Endodermal cell (in vitro differentiated cells): ENCODE results near the gene AGTRAP. TPM values are rescaled to one million over a fixed set of nuclear protein-coding genes. Genes with fewer than 3 reads are reported as not detected.
A peak's percentile ranks its signal among the peaks of the same experiment; 100 is the strongest.

Source experiments
- DNase-seq: peaks from one replicate; pipeline ENCODE4 v3.0.0-alpha.2; 2017
- H3K27ac ChIP-seq: 2 replicates; pipeline ENCODE4 v1.5.1; 2013; ENCODE audit warnings: mild to moderate bottlenecking, low read depth, low read length, moderate library complexity
- H3K27me3 ChIP-seq: 2 replicates; pipeline ENCODE4 v1.6.1; 2013; ENCODE audit warnings: mild to moderate bottlenecking, low read length, moderate library complexity; ENCODE audit not compliant: insufficient read depth, control insufficient read depth, poor library complexity, severe bottlenecking
- H3K36me3 ChIP-seq: 2 replicates; pipeline ENCODE4 v1.7.0; 2013; ENCODE audit warnings: mild to moderate bottlenecking, low read length, moderate library complexity; ENCODE audit not compliant: control insufficient read depth, insufficient read depth
- H3K4me1 ChIP-seq: one replicate; pipeline ENCODE4 v1.7.0; 2013; ENCODE audit warnings: low read length; ENCODE audit not compliant: control insufficient read depth, insufficient read depth
- H3K4me3 ChIP-seq: 2 replicates; pipeline ENCODE4 v1.5.1; 2013; ENCODE audit warnings: mild to moderate bottlenecking, low read length, moderate library complexity
- H3K9ac ChIP-seq: 2 replicates; pipeline ENCODE4 v1.6.1; 2013; ENCODE audit warnings: mild to moderate bottlenecking, low read length, moderate library complexity; ENCODE audit not compliant: poor library complexity, severe bottlenecking; ENCODE audit errors: extremely low read depth
- H3K9me3 ChIP-seq: 2 replicates; pipeline ENCODE4 v1.6.1; 2013; ENCODE audit warnings: mild to moderate bottlenecking, low read length, moderate library complexity; ENCODE audit not compliant: control insufficient read depth
- H3K27ac Mint-ChIP-seq: 2 replicates; pipeline ENCODE4 v1.8.0; 2020; ENCODE audit warnings: mixed read lengths
- H3K27me3 Mint-ChIP-seq: 2 replicates; pipeline ENCODE4 v1.8.0; 2021; ENCODE audit warnings: mild to moderate bottlenecking, mixed read lengths; ENCODE audit not compliant: insufficient read depth
- H3K36me3 Mint-ChIP-seq: 2 replicates; pipeline ENCODE4 v1.8.0; 2020; ENCODE audit warnings: low read depth, mixed read lengths
- H3K4me1 Mint-ChIP-seq: 2 replicates; pipeline ENCODE4 v1.8.0; 2020; ENCODE audit warnings: mixed read lengths
- H3K4me3 Mint-ChIP-seq: 2 replicates; pipeline ENCODE4 v1.8.0; 2020; ENCODE audit warnings: mild to moderate bottlenecking, moderate library complexity, mixed read lengths
- H3K9me3 Mint-ChIP-seq: 2 replicates; pipeline ENCODE4 v1.8.0; 2020; ENCODE audit warnings: mild to moderate bottlenecking, mixed read lengths
- WGBS, 2 experiments: methylation state at CpG; one replicate each; pipeline versions ENCODE4 v1.1.5 to v1.1.7; 2013; ENCODE audit warnings: missing lambda C conversion rate in 2 of 2, mixed read lengths in 1 of 2; ENCODE audit not compliant: insufficient coverage in 1 of 2, insufficient read length in 1 of 2; 5-methylcytosine and 5-hydroxymethylcytosine counted together
- total RNA-seq, 2 donors: library from RNA; stranded (reverse); fragmentation: NEBNext Ultra II Directional in 1 of 2; extraction: Animal tissue kit (Norgen Biotek cat#: 25700) in 1 of 2; gene quantifications; 2 replicates in 1 of 2; 3 replicates in 1 of 2; pipeline ENCODE4 v1.2.1, GENCODE V29; 2021
- TF ChIP-seq, protein P1 (sequence below): fragments of 200-600 bp; sonication (generic); conservative IDR thresholded peaks from 2 replicates; pipeline ENCODE4 v1.5.0; 2021; ENCODE audit warnings: antibody characterized with exemption, mild to moderate bottlenecking

Gene AGTRAP
- total RNA-seq, 2 donors from 2014 or later: 71.3 to 81.2 TPM

DNA sequence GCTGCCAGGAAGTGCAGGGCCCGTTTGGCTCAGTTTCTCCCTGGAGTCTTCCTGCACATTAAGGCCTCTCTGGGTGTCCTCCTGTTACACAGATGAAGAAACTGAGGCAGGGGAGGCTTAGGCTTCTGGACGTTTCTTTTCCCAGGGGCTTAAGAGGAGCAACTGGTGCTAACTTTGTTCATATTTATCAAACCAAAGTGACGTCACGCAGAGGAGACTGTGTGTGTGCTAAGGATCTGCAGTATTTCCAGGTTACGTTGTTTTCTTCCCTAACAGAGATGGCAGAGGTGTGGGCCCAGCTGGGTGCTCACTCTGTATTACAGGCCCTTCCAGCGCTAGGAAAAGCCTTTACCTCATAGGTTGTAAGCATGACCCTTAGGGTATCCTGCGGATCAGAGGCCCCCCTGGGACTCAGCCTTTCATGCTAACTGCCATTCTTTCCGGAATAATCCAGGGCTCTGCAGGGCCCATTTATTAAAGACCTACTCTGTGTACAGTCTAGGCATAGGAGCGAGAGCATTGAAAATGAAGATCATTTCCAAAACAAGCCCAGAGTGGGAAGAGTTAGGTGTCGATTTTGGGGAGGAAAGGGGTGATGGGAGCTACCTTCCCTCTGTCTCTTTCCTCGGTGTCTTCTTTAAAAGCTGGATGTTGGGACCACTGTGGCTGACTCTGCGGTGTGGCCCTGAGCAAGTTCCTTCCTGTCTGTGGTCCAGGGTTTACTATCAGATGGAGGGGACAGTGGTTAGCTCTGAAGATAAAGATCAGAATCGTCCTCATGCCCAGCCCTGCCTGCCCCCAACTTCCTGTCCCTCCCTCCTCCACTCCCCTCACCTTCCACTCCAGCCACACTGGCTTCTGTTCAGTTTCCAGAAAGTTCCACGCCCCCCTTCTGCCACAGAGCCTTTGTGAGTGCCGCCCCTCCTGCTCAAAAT lies 4.6 kb downstream of the AGTRAP start:
- no peaks in the 10 kb centered on the region for H3K36me3 ChIP-seq
- no peak for DNase-seq
- no peak overlapping the region for H3K4me3 ChIP-seq
- Mint-ChIP-seq H3K27ac (no peak overlapping the region), H3K27me3 (no peaks in the 10 kb centered on the region), H3K4me3 (no peak overlapping the region), H3K36me3 (peaks cover 9% of the 10 kb centered on the region), H3K4me1 (peaks cover 14% of the 10 kb centered on the region), H3K9me3 (no peaks in the 10 kb centered on the region)
- H3K27ac ChIP-seq: no peak overlapping the region
- TF ChIP-seq, protein P1, sequence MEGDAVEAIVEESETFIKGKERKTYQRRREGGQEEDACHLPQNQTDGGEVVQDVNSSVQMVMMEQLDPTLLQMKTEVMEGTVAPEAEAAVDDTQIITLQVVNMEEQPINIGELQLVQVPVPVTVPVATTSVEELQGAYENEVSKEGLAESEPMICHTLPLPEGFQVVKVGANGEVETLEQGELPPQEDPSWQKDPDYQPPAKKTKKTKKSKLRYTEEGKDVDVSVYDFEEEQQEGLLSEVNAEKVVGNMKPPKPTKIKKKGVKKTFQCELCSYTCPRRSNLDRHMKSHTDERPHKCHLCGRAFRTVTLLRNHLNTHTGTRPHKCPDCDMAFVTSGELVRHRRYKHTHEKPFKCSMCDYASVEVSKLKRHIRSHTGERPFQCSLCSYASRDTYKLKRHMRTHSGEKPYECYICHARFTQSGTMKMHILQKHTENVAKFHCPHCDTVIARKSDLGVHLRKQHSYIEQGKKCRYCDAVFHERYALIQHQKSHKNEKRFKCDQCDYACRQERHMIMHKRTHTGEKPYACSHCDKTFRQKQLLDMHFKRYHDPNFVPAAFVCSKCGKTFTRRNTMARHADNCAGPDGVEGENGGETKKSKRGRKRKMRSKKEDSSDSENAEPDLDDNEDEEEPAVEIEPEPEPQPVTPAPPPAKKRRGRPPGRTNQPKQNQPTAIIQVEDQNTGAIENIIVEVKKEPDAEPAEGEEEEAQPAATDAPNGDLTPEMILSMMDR: no peak
- no peaks in the 10 kb centered on the region for H3K4me1 ChIP-seq
- H3K9me3 ChIP-seq: no peaks in the 10 kb centered on the region
- H3K27me3 ChIP-seq: no peaks in the 10 kb centered on the region
- no peak overlapping the region for H3K9ac ChIP-seq
- 84 to 87% methylated on average over 13 to 15 of the region's 15 CpGs for WGBS, 2 experiments

DNA sequence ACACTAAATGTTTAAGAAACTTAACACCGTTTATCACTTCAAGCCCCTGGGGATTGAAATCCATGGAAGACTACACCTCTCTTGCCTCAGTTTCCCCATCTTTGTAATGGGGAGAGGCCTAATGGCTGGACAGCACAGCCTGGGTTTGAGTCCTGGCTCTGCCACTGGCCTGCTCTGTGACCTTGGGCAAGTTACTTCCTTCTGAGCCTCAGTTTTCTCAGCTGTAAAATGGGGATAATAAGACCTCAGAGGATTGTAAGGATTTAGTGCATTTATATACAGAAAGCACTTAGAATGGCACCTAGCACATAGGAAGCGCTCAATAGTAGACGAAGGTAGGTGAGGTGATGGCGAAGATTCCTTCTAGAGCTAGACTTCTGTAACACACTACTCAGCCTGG lies 5.5 kb downstream of the AGTRAP start:
- H3K4me3 Mint-ChIP-seq: no peak overlapping the region
- peaks cover 14% of the 10 kb centered on the region for H3K4me1 Mint-ChIP-seq
- H3K27me3 Mint-ChIP-seq: no peaks in the 10 kb centered on the region
- no peak overlapping the region for H3K27ac Mint-ChIP-seq
- no peaks in the 10 kb centered on the region for H3K9me3 Mint-ChIP-seq
- TF ChIP-seq, protein P1: no peak
- H3K36me3 Mint-ChIP-seq: peaks cover 17% of the 10 kb centered on the region
- Histone ChIP-seq H3K4me1 (no peaks in the 10 kb centered on the region), H3K27ac (no peak overlapping the region), H3K36me3 (peaks cover 5% of the 10 kb centered on the region), H3K4me3 (no peak overlapping the region), H3K9ac (no peak overlapping the region), H3K9me3 (no peaks in the 10 kb centered on the region), H3K27me3 (no peaks in the 10 kb centered on the region)
- DNase-seq: no peak
- 92 to 100% methylated on average over 2 to 4 of the region's 4 CpGs for WGBS, 2 experiments

DNA sequence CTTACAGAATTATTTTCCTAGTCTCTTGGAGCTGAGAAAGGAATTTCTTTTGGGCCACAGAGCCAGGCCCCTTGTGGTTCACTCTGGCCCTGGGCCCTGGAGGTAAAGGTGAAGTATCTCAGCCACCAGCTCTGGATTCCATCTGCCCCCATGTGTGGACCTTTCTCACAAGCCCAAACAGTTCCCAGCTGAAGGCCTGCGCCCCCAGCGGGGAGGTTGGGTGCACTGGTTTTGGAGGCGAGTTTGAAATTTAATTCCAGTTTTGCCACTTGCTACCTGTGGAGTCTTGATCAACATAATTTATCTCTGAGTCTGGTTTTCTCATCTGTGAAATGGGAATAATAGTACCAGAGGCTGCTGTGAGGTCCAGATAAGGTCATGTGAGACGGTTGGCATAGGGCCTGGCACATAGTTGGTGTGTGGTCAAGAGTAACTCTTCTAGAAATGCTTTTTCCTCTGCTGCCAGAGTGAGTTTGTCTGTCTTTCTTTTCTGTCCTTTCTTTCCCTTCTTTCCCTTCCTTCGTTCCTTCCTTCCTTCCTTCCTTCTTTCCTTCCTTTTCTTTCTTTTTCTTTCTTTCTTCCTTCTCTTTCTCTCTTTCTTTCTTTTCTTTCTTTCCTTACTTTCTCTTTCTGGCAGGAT lies 6.1 kb downstream of the AGTRAP start:
- 92 to 93% methylated on average over 5 of the region's 5 CpGs for WGBS, 2 experiments
- Histone ChIP-seq H3K4me3 (no peak overlapping the region), H3K27ac (no peak overlapping the region), H3K9ac (no peak overlapping the region), H3K9me3 (no peaks in the 10 kb centered on the region), H3K4me1 (no peaks in the 10 kb centered on the region), H3K36me3 (peaks cover 5% of the 10 kb centered on the region), H3K27me3 (no peaks in the 10 kb centered on the region)
- TF ChIP-seq, protein P1: peak; percentile 46
- no peaks in the 10 kb centered on the region for H3K27me3 Mint-ChIP-seq
- H3K36me3 Mint-ChIP-seq: peaks cover 22% of the 10 kb centered on the region
- no peak overlapping the region for H3K4me3 Mint-ChIP-seq
- peaks cover 11% of the 10 kb centered on the region for H3K4me1 Mint-ChIP-seq
- H3K27ac Mint-ChIP-seq: no peak overlapping the region
- H3K9me3 Mint-ChIP-seq: no peaks in the 10 kb centered on the region
- DNase-seq: peak; percentile 73
